Panc1 (cell line): ENCODE data around the gene IRS1. TPM values are rescaled to one million over a fixed set of nuclear protein-coding genes. Genes with fewer than 3 reads are reported as not detected.

ENCODE experiments used
- ATAC-seq: fragments of 200-7000 bp; cut with Tn5 transposase; 2 replicates; pipeline ENCODE4 v1.9.1; 2020; ENCODE audit warnings: mild to moderate bottlenecking, moderate library complexity
- BruUV-seq: library from RNA; stranded (reverse); fragments of 400-500 nt; replicated peaks from 2 replicates; lab custom pipeline; 2021; lab: Mats Ljungman, UMichigan
- CTCF ChIA-PET: fragments of 300-600 bp; sonication (Branson Sonifier 250); formaldehyde crosslinking; loops from one replicate; lab custom pipeline; 2022; ENCODE audit warnings: antibody characterized with exemption; lab: Charles Lee
- POLR2A ChIA-PET: fragments of 300-600 bp; sonication (Branson Sonifier 250); formaldehyde crosslinking; loops from one replicate; lab custom pipeline; 2022; ENCODE audit warnings: antibody characterized with exemption; lab: Charles Lee
- DNase-seq: peaks from one replicate; pipeline ENCODE4 v3.0.0-alpha.2; 2010; ENCODE audit warnings: low read depth, low spot score
- H3K27ac ChIP-seq: 2 replicates; pipeline ENCODE4 v1.5.1; 2011; ENCODE audit warnings: mild to moderate bottlenecking, low read length, inconsistent platforms
- H3K27me3 ChIP-seq: fragments of 200-500 bp; sonication (Bioruptor generic); 2 replicates; pipeline ENCODE4 v1.6.0; 2014; ENCODE audit warnings: low read length, inconsistent platforms; ENCODE audit not compliant: control insufficient read depth, insufficient read depth
- H3K36me3 ChIP-seq: fragments of 200-500 bp; sonication (Bioruptor generic); 2 replicates; pipeline ENCODE4 v1.5.1; 2014; ENCODE audit warnings: inconsistent platforms, mild to moderate bottlenecking, low read length, moderate library complexity; ENCODE audit not compliant: control insufficient read depth, insufficient read depth
- H3K4me1 ChIP-seq: 2 replicates; pipeline ENCODE4 v1.5.1; 2011; ENCODE audit warnings: inconsistent platforms, mild to moderate bottlenecking, low read length, moderate library complexity; ENCODE audit not compliant: control insufficient read depth, insufficient read depth
- H3K4me3 ChIP-seq, 2 experiments: 2 replicates each; pipeline ENCODE4 v1.5.1; 2011 to 2012; ENCODE audit warnings: low read depth in 2 of 2, low read length in 2 of 2, mild to moderate bottlenecking in 2 of 2, inconsistent platforms in 1 of 2, moderate library complexity in 1 of 2
- H3K9me3 ChIP-seq: fragments of 200-500 bp; sonication (Bioruptor generic); 2 replicates; pipeline ENCODE4 v1.5.1; 2014; ENCODE audit warnings: low read depth, mild to moderate bottlenecking, inconsistent platforms, low read length, moderate library complexity; ENCODE audit not compliant: control insufficient read depth, insufficient read depth
- POLR2AphosphoS5 ChIP-seq: IDR thresholded peaks from 2 replicates; pipeline ENCODE4 v1.6.1; 2012; ENCODE audit warnings: mild to moderate bottlenecking, low read depth, low read length, moderate library complexity
- SIN3A ChIP-seq: IDR thresholded peaks from 2 replicates; pipeline ENCODE4 v1.6.1; 2012; ENCODE audit warnings: low read depth, mild to moderate bottlenecking, low read length, moderate library complexity, borderline replicate concordance; ENCODE audit not compliant: insufficient read depth
- TCF7L2 ChIP-seq: IDR thresholded peaks from 2 replicates; pipeline ENCODE4 v1.6.1; 2011; ENCODE audit warnings: mild to moderate bottlenecking, low read depth, low read length, inconsistent platforms
- in situ Hi-C: cut with HindIII; loops from 2 replicates; pipeline ENCODE4 v1.10.0; 2016; ENCODE audit warnings: low sequenced_read_pairs, low pct_unique_long_range_greater_than_20kb
- intact Hi-C: fragments of 100-400 bp; cut with micrococcal nuclease; formaldehyde crosslinking; loops from one replicate; pipeline ENCODE4 v1.10.0; 2022; ENCODE audit not compliant: unreplicated experiment
- total RNA-seq: library from RNA; stranded (reverse); gene quantifications from one replicate; pipeline ENCODE4 v1.2.1, GENCODE V29; 2021; ENCODE audit not compliant: unreplicated experiment
- TF ChIP-seq, protein P1 (sequence below): fragments of 450-650 bp; IDR thresholded peaks from 2 replicates; pipeline ENCODE4 v1.5.1; 2017; ENCODE audit warnings: mild to moderate bottlenecking
- TF ChIP-seq, protein P2 (sequence below), 2 experiments: IDR thresholded peaks; 2 replicates each; pipeline ENCODE4 v1.6.1; 2011 to 2012; ENCODE audit warnings: low read depth in 2 of 2, control low read depth in 1 of 2, low read length in 1 of 2, mild to moderate bottlenecking in 1 of 2, moderate library complexity in 1 of 2; ENCODE audit not compliant: insufficient read depth in 1 of 2

The IRS1 gene
- total RNA-seq, 1 experiment from 2014 or later, result 27.3 TPM

DNA sequence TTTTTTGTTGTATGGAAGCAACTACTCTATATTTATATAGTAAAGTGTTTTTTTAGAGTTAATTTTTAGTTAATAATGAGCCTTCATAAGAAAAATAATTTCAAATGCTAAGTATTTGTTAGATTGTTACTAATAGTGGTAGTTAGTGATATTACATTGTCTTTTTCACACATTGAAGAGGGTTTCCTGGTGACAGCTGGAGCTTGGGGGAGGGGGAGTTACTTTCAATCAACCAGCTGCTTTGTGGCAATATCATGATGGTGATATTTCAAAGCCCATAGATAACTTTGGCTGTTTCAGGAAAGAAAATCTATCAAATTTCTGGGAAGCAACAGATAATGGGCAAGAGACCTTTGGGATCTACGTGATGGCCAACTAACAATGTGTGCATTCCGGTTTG is 40.3 kb upstream of the IRS1 start:
- ChIA-PET POLR2A (no interaction called here), CTCF (interaction anchor here (0.6 kb wide), 1 partner anchor 289 kb away, joined by 4 read pairs; no protein-coding TSS in a partner anchor)
- in situ Hi-C loops, result no loop called here
- H3K4me3 ChIP-seq, result no peak overlapping the region
- no peaks in the 10 kb centered on the region for H3K36me3 ChIP-seq
- no peaks in the 10 kb centered on the region for H3K9me3 ChIP-seq
- no peak for ATAC-seq
- no peaks in the 10 kb centered on the region for H3K27me3 ChIP-seq
- TF ChIP-seq TCF7L2, result no peak
- TF ChIP-seq, protein P1, sequence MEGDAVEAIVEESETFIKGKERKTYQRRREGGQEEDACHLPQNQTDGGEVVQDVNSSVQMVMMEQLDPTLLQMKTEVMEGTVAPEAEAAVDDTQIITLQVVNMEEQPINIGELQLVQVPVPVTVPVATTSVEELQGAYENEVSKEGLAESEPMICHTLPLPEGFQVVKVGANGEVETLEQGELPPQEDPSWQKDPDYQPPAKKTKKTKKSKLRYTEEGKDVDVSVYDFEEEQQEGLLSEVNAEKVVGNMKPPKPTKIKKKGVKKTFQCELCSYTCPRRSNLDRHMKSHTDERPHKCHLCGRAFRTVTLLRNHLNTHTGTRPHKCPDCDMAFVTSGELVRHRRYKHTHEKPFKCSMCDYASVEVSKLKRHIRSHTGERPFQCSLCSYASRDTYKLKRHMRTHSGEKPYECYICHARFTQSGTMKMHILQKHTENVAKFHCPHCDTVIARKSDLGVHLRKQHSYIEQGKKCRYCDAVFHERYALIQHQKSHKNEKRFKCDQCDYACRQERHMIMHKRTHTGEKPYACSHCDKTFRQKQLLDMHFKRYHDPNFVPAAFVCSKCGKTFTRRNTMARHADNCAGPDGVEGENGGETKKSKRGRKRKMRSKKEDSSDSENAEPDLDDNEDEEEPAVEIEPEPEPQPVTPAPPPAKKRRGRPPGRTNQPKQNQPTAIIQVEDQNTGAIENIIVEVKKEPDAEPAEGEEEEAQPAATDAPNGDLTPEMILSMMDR, result no peak
- TF ChIP-seq SIN3A, result no peak
- TF ChIP-seq, protein P2, sequence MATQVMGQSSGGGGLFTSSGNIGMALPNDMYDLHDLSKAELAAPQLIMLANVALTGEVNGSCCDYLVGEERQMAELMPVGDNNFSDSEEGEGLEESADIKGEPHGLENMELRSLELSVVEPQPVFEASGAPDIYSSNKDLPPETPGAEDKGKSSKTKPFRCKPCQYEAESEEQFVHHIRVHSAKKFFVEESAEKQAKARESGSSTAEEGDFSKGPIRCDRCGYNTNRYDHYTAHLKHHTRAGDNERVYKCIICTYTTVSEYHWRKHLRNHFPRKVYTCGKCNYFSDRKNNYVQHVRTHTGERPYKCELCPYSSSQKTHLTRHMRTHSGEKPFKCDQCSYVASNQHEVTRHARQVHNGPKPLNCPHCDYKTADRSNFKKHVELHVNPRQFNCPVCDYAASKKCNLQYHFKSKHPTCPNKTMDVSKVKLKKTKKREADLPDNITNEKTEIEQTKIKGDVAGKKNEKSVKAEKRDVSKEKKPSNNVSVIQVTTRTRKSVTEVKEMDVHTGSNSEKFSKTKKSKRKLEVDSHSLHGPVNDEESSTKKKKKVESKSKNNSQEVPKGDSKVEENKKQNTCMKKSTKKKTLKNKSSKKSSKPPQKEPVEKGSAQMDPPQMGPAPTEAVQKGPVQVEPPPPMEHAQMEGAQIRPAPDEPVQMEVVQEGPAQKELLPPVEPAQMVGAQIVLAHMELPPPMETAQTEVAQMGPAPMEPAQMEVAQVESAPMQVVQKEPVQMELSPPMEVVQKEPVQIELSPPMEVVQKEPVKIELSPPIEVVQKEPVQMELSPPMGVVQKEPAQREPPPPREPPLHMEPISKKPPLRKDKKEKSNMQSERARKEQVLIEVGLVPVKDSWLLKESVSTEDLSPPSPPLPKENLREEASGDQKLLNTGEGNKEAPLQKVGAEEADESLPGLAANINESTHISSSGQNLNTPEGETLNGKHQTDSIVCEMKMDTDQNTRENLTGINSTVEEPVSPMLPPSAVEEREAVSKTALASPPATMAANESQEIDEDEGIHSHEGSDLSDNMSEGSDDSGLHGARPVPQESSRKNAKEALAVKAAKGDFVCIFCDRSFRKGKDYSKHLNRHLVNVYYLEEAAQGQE (IDR thresholded peaks at IDR 0.05; ENCODE audit: insufficient read depth in 1 of 2, low read depth in 2 of 2, low read length in 1 of 2), result no peak
- TF ChIP-seq POLR2AphosphoS5, result no peak
- H3K4me1 ChIP-seq, result peaks cover 17% of the 10 kb centered on the region
- intact Hi-C loops, result no loop called here
- no peak for DNase-seq
- H3K27ac ChIP-seq, result no peak overlapping the region
- no TSS peak for BruUV-seq

- peaks cover 18% of the 10 kb centered on the region for H3K4me1 ChIP-seq
- BruUV-seq, result no TSS peak
- H3K4me3 ChIP-seq, result no peak overlapping the region
- no peaks in the 10 kb centered on the region for H3K27me3 ChIP-seq
- DNase-seq, result no peak
- ChIA-PET CTCF (no interaction called here), POLR2A (interaction anchor here (0.7 kb wide), 1 partner anchor 272 kb away, joined by 3 read pairs; no protein-coding TSS in a partner anchor)
- no peaks in the 10 kb centered on the region for H3K36me3 ChIP-seq
- intact Hi-C loops (no loop called here), in situ Hi-C loops (no loop called here)
- no peak overlapping the region for H3K27ac ChIP-seq
- no peak for ATAC-seq
- H3K9me3 ChIP-seq, result no peaks in the 10 kb centered on the region
- TF ChIP-seq, protein P1, result no peak
- no peak for TF ChIP-seq TCF7L2
- TF ChIP-seq POLR2AphosphoS5, result no peak
- TF ChIP-seq SIN3A, result no peak
- TF ChIP-seq, protein P2 (IDR thresholded peaks at IDR 0.05; ENCODE audit: insufficient read depth in 1 of 2, low read depth in 2 of 2, low read length in 1 of 2), result no peak
Observed at GRCh38 chr2:226839161-226839560, 39.5 kb upstream of the IRS1 start.
